Left colon (tissue), 2 donors: Measurements from ENCODE around the gene C19orf53. TPM values are rescaled to one million over a fixed set of nuclear protein-coding genes. Genes with fewer than 3 reads are reported as not detected.

Experiments
- ATAC-seq: fragments of 200-7000 bp; cut with Tn5 transposase; one replicate; pipeline ENCODE4 v1.9.1; 2020; ENCODE audit warnings: mild to moderate bottlenecking, moderate library complexity
- DNase-seq, 2 donors: peaks; one replicate each; pipeline ENCODE4 v3.0.0-alpha.2; 2020
- intact Hi-C, 2 donors: fragments of 100-400 bp; cut with DNase I in 1 of 2; cut with micrococcal nuclease in 1 of 2; formaldehyde crosslinking; loops; one replicate each; pipeline versions ENCODE4 v1.11.2 to v1.14.0; 2022; cut with DNase I, micrococcal nuclease
- total RNA-seq, 2 donors: library from RNA; stranded (reverse); fragmentation: NEBNext Ultra II Directional; extraction: Animal tissue kit (Norgen Biotek cat#: 25700); gene quantifications; one replicate each; pipeline ENCODE4 v1.2.1, GENCODE V29; 2021
- donor health status: DM: no; HTN: no; CAD: no.
- donor health status: DM: yes; HTN: yes; CAD: no.

C19orf53 gene
- total RNA-seq, 2 donors from 2014 or later: 44.9 to 46.7 TPM

DNA sequence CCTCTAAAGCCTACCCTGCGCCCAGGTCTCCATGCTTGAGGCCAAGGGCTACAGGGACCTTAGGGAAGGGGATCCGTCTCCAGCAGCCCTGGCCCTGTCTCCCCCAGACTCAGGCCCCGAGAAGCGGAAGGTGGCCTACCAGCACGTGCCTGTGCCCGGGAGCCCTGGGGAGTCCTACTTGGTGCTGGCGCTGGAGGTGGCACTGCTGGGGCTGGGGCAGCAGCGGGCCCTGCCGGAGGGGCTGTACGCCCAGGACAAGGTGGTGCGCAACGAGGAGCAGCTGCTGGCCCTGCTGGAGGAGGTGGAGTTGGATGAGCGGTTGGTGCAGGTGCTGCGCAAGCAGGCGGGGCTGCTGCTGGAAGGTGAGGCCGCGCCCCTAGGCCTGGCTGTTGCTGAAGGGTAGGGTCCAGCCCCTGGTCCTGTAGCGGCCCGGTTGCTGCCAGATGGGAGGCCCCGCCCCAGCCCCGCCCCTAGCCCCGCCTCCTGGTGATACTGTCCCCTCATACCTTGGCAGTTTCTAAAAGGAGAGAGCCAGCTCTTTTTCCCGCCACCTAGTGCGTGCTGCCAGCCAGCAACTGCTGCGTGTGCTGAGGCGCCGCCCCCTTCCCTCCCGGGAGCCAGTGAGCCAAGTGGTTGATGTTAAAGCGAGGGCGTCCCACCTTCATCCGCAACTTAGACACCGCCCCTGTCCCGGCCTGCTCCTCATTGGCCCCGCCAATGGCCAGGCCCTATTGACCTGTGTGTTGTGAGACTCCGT is 43.5 kb downstream of the C19orf53 start:
- intact Hi-C loops: no loop called here
- ATAC-seq: peak; percentile 86
- peak; percentile 90 to 95 for DNase-seq

DNA sequence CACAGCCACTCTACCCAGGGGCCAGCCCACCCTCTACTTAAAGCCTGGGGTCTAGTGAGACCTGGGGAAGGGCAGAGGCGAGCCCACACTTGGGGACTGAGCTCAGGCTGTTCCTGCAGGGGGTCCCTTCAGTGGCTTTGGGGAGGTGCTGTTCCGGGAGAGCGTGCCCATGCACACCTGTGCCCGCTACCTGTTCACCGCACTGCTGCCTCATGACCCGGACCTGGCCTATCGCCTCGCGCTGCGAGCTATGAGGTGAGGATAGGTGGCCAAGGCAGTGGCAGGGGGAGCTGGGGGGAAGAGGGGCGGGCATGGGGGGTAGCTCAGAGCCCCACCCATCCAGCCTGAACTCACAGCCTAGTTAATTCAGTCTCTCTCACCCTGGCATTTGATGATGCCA is 45.0 kb downstream of the C19orf53 start:
- DNase-seq: no peak
- ATAC-seq: no peak
- intact Hi-C loops: no loop called here

DNA sequence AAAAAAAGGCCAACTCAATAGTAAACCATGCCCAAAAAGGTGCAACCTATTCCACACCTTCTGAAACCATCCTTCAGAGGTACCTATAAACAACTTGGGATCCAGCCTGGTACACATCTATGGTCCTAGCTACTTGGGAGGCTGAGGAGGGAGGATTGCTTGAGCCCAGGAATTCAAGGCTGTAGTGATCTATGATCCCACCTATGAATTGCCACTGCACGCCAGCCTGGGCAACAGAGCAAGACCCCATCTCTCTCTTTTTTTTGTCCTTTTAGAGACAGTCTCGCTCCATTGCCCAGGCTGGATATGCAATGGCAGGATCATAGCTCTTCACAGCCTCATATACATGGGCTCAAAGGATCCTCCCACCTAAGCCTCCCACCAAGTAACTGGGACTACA is 47.0 kb downstream of the C19orf53 start:
- no peak for ATAC-seq
- intact Hi-C loops: no loop called here

DNA sequence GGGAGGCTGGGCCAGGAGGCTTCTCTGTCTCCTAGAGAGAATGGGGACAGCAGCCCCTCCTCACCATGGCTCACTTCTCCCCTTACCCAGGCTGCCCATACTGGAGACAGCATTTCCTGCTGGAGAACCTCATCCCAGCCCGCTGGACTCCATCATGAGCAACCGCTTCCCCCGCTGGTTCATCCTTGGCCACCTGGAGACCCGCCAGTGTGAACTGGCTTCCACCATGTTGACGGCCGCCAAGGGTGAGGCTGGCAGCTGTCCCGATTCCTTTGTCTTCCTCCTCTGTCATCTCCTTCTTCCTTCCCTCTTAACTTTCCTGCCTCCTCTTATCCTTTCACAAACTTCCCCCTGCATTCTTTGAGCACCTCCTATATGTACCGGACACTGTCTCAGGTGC is 49.0 kb downstream of the C19orf53 start:
- intact Hi-C loops: no loop called here
- no peak for DNase-seq
- ATAC-seq: no peak

More for the DNA sequence above, 47.0 kb downstream of the C19orf53 start:
- no peak for DNase-seq

DNA sequence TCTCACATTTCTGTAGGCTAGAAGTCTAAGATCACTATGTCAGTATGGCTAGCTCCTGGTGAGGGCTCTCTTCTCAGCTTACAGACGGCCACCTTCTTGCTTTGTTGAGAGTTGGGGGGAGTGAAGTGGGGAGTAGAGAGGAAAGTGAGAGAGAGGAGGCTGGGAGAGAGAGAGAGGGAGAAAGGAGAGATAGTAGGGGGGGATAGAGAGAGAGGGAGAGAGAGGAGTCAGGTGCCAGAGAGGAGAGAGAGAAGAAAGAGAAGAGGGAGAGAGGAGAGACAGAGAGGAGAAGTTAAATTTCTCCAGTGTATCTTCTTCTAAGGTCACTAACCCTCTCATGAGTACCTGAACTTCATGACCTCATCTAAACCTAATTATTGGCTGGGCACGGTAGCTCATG is 49.6 kb downstream of the C19orf53 start:
- DNase-seq (no peak), ATAC-seq (no peak)
- intact Hi-C loops: no loop called here

DNA sequence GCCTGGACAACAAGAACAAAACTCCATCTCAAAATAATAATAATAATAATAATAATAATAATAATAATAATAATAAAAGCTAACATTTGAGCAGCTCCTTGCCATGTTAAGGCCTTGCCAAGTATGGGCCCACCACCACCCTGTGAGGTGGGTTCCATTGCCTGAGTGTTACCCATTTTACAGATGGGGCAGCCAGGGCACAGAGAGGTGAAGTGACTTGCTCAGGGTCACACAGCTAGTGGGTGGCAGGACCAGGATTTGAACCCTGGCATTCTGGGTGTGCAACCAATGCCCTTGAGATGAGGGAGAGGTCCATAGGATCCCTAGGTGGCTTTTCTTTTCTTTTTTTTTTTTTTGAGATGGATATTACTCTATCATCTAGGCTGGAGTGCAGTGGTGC is 50.4 kb downstream of the C19orf53 start:
- intact Hi-C loops: no loop called here
- DNase-seq (no peak), ATAC-seq (no peak)

DNA sequence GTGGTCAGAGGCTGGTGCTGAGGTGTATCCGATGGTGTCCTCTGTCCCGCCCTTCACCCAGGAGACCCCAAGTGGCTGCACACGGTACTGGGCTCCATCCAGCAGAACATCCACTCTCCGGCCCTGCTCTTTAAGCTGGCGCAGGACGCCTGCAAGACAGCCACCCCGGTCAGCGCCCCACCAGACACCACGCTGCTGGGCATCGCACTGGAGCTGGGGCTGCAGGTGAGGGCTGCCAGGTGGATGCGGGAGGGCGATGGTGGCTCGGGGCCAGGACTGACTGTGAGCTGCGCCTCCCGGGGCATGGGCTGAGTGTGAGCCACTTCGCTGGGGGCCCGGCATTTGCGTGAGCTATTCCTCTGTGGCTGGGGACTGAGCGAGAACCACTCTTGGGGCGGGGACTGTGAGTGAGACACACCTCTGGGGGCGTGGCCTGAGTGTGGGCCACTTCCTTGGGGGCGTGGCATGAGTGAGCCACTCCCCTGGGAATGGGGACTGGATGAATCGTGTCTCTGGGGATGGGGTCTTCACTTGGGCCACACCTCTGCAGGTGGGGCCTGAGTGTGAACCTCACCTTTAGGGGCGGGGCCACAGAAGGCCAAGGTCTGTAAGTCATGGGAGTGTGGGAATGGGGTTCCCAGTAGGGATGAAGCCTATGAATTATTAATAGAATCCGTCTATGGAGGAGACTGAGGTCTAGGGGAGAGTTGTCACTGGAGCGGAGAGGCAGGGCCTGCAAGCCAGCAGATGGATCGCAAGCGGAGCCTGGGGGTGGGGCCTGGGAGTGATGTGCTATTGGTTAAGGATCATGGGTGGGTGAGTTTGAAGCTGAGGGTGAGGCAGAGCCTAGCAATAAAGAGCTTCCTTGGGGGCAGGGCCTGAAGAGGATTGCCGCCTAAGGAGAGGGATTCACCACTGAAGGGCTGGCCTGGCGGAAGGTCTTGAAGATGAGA is 51.5 kb downstream of the C19orf53 start:
- ATAC-seq (peak; percentile 69), DNase-seq (peak in 1 of 2 donors; percentile 52)
- intact Hi-C loops: no loop called here

DNA sequence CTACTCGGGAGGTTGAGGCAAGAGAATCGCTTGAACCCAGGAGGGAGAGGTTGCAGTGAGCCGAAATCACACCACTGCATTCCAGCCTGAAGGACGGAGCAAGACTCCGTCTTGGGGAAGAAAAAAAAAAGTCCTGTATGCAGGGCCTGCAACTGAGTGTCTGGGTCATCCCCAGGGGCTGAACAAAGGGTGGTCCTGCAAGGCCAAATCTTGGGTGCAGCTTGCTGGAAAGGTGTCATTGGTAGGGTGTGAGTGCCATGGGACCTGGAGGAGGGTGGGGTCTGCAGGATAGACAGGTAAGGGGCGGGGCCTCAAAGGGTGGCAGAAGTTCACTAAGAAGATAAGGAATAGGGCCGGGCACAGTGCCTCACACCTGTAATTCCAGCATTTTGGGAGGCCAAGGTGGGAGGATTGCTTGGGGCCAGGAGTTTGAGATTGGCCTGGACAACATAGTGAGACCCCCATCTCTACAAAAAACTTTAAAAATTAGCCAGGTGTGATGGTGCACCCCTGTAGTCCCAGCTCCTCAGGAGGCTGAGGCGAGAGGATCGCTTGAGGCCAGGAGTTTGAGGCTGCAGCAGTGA is 52.5 kb downstream of the C19orf53 start:
- DNase-seq (peak in 1 of 2 donors; percentile 18), ATAC-seq (peak; percentile 47)
- intact Hi-C loops: no loop called here

DNA sequence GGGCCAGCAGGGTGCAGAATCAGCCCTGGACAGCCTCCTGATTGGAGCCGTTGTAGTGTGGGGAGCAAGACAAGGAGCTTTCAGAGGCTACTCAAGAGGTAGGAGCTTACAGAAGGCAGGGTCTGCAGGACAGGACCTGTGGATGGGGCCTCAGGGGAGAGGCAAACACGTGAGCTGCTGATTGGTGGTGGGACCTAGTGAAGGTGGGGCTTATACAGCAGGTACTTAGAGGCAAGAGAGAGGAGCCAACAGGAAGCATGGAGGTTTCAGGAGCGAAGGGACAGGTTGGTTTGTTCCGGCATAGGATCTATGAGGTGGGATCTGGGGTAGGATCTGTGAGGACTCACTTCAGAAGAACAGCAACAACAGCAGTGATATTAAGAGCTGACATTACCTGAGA is 53.4 kb downstream of the C19orf53 start:
- no peak for DNase-seq

More for the DNA sequence above, 53.4 kb downstream of the C19orf53 start:
- intact Hi-C loops: no loop called here
- no peak for ATAC-seq

Other genes starting within 250 kb of the C19orf53 start
- 10 to 100 TPM; 31.3 to 31.8 TPM for gene MRI1, start 9.9 kb upstream of the C19orf53 start, total RNA-seq
- 1 to 10 TPM; 3.0 TPM for gene ZSWIM4, start 21.0 kb downstream of the C19orf53 start, total RNA-seq
- gene NANOS3, start 102.7 kb downstream of the C19orf53 start, total RNA-seq: under 1 TPM in 1 of 2 donors, not detected in 1; 0.56 TPM
- gene BRME1, start 131.7 kb downstream of the C19orf53 start, total RNA-seq: 1 to 10 TPM; 7.9 to 9.1 TPM
- 100 to 1,000 TPM in 1 of 2 donors, 10 to 100 TPM in 1; 90.8 to 132 TPM for gene CC2D1A, start 131.7 kb downstream of the C19orf53 start, total RNA-seq
- gene PODNL1, start 164.0 kb downstream of the C19orf53 start, total RNA-seq: 1 to 10 TPM; 2.7 to 5.3 TPM
- 10 to 100 TPM; 30.5 to 33.9 TPM for gene DCAF15, start 178.1 kb downstream of the C19orf53 start, total RNA-seq
- gene RFX1, start 231.9 kb downstream of the C19orf53 start, total RNA-seq: 10 to 100 TPM; 11.6 to 12.0 TPM